GM18867 (cell line): Measurements from ENCODE around the gene ADAMTS10.
"Not testable (repeated sequence)": the region's sequence is repeated elsewhere in the genome, so short reads cannot be mapped to it uniquely, and the experiment has no call there.

Experiments
- ATAC-seq: cut with Tn5 transposase; IDR thresholded peaks from one replicate; pipeline ENCODE4 v1.9.1; 2021; ENCODE audit warnings: mild to moderate bottlenecking, moderate library complexity; ENCODE audit not compliant: unreplicated experiment

The ADAMTS10 gene

GRCh38 chr19:8566855-8567254, 43.7 kb downstream of the ADAMTS10 start:
- ATAC-seq = no peak

DNA sequence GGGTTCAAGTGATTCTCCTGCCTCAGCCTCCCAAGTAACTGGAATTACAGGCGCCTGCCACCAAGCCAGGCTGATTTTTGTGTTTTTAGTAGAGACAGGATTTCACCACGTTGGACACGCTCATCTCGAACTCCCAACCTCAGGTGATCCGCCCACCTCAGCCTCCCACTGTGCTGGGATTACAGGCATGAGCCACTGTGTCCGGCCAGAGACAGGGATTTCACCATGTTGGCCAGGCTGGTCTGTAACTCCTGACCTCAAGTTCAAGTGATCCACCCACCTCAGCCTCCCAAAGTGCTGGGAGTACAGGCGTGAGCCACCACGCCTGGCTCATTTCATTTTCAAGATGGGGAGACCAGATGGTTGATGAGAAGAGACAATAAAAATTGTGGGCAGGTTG, 45.6 kb downstream of the ADAMTS10 start:
- ATAC-seq = not testable (repeated sequence)

- ATAC-seq = no peak
Observed at GRCh38 chr19:8561075-8561764, 49.3 kb downstream of the ADAMTS10 start.

- no peak for ATAC-seq
Observed at GRCh38 chr19:8558325-8558724, 52.2 kb downstream of the ADAMTS10 start.

DNA sequence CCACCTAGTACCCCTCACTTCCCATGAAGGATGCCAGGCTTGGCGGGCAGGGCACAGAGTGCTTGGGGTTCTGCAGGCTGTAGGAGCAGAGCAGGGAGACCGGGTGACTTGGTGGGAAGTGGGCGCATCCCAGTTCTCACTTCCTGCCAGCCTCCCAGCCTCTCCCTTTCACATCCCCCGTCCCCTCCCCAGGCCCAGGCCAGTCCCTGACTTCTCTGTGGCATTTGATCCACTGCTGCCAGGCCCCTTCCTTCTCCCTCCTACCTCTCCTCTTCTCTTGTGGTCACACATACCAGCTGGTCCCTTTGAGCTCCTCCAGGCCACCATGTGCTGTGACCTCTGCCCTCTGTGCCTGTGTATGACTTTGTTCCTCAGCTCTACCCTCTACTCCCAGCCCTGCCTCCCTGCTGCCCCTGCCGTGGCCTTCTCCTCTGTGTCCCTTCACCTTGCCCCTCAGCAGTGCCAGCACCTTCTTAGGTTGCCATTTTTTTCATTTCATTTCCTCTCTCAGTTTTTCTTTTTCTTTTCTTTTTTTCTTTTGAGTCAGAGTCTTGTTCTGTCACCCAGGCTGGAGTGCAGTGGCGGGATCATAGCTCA, 52.8 kb downstream of the ADAMTS10 start:
- ATAC-seq = no peak

DNA sequence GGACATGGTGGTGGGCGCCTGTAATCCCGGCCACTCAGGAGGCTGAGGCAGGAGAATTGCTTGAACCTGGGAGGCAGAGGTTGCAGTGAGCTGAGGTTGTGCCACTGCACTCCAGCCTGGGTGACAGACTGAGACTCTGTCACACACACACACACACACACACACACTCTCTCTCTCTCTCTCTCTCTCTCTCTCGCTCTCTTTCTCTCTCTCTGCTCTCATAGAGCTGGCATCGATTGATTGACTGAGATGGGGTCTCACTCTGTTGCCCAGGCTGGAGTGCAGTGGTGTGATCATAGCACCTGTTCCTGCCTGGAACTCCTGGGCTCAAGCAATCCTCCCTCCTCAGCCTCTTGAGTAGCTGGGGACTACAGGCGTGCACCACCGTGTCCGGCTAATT, 56.8 kb downstream of the ADAMTS10 start:
- ATAC-seq = not testable (repeated sequence)

DNA sequence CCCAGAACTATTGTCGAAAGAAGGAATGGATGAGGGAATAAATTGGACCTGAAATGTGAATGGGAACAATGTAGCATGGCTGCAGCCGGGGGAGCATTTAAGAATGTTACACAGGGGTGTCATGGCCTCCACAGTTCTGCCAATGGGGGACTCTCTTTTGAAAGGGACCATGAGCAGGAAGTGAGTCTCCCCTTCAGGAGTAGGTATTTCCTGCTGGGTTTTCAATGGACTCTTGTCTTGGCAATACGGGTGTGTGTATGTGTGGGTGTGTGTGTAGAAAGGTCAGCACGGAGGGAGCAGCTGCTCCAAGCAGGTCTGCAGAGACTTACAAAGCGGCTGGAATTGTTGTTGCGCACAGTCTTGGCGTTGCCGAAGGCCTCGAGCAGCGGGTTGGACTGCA, 57.7 kb downstream of the ADAMTS10 start:
- no peak for ATAC-seq

GRCh38 chr19:8550070-8550469, 60.4 kb downstream of the ADAMTS10 start:
- no peak for ATAC-seq

DNA sequence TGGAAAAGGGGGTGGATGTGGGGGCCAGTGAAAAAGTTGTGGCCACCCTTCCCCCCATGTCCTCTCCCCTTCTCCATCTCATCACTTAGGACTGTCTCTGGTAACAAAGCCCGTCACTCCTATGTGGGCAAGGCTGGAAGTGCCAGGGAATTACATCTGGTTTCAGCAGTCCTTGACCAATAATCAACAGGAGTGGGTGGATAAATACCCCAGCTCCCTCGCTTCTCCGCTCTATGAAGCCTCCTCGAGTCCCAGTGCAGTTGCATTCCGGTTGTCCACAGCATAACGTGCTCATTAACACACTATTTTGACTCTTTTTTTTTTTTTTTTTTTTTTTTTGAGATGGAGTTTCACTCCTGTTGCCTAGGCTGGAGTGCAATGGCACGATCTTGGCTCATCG, 64.8 kb downstream of the ADAMTS10 start:
- no peak for ATAC-seq

- ATAC-seq = no peak
Observed at GRCh38 chr19:8544168-8544567, 66.3 kb downstream of the ADAMTS10 start.

GRCh38 chr19:8539621-8540149, 70.8 kb downstream of the ADAMTS10 start:
- ATAC-seq = no peak

DNA sequence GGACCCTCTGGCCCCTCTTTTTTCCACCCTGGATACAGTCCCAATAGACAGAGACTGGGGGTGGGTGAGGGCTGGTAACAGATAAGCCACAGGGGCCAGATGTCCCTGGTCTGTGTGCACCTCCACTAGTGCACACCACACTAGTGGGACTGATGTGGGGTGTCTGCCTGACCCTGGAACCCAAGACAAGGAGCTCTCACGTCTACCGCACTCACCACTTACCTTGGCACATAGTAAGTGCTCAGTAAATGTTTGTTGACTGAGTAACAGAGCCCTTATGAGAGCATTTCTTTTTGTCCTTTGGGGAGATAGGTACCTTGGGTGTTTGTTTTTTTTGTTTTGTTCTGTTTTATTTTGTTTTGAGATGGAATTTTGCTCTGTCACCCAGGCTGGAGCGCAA, 73.4 kb downstream of the ADAMTS10 start:
- no peak for ATAC-seq

GRCh38 chr19:8536282-8536681, 74.2 kb downstream of the ADAMTS10 start:
- ATAC-seq = no peak

GRCh38 chr19:8532225-8532624, 78.3 kb downstream of the ADAMTS10 start:
- ATAC-seq = no peak

GRCh38 chr19:8531470-8531869, 79.0 kb downstream of the ADAMTS10 start:
- no peak for ATAC-seq
